Right renal pelvis (tissue), 4 donors: ENCODE data around the gene NUDT21. TPM values are rescaled to one million over a fixed set of nuclear protein-coding genes. Genes with fewer than 3 reads are reported as not detected.
"Not testable (repeated sequence)": the region's sequence is repeated elsewhere in the genome, so short reads cannot be mapped to it uniquely, and the experiment has no call there.

Source experiments
- DNase-seq, 4 donors: peaks; one replicate each; pipeline ENCODE4 v3.0.0-alpha.2; 2013; ENCODE audit warnings: low read depth in 4 of 4, low spot score in 3 of 4, missing footprints in 1 of 4
- polyA plus RNA-seq, 4 donors: library from polyadenylated mRNA; unstranded; fragments of 120-200 nt; gene quantifications; one replicate each; pipeline ENCODE4 v1.2.1, GENCODE V29; 2013; ENCODE audit not compliant: insufficient read length in 4 of 4

NUDT21 gene
- polyA plus RNA-seq, 4 donors = 116 to 146 (median 143) TPM

DNA sequence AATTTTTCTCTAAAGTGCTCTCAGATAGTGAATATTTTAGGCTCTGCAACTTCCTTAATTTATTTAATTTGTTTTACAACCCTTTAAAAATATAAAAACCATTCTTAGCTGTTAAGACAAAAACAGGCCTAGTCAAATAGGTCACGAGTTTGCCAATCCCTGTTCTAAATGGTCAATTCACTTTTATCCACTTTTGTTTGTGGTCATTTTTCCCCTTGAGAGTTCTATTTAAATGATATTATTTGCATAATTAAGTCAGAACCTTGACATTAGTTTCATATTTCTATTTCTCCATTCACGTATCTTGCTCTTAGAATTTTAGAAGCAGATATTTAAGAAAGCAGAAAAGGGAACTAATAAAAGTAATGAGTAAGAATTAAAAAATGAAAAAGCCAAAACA is 29.8 kb downstream of the NUDT21 start:
- no peak for DNase-seq

DNA sequence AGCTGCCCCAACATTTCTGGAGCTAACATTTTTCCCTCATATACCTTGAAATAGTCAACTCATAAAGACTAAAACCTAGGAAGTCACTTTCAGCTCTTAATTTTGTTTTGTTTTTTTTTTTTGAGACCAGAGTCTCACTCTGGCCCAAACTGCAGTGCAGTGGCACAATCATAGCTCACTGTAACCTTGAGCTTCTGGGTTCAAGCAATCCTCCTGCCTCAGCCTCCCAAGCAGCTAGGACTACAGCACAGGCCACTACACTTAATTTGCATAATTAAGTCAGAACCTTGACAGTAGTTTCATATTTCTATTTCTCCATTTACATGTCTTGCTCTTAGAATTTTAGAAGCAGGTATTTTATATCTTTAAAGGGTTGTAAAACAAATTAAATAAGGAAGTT is 30.5 kb downstream of the NUDT21 start:
- no peak for DNase-seq

GRCh38 chr16:56419740-56420548 is 31.2 kb downstream of the NUDT21 start:
- no peak for DNase-seq

- DNase-seq = no peak
These were observed 34.0 kb downstream of the NUDT21 start for GRCh38 chr16:56417138-56417537.

GRCh38 chr16:56415875-56416274 is 35.3 kb downstream of the NUDT21 start:
- no peak for DNase-seq

DNA sequence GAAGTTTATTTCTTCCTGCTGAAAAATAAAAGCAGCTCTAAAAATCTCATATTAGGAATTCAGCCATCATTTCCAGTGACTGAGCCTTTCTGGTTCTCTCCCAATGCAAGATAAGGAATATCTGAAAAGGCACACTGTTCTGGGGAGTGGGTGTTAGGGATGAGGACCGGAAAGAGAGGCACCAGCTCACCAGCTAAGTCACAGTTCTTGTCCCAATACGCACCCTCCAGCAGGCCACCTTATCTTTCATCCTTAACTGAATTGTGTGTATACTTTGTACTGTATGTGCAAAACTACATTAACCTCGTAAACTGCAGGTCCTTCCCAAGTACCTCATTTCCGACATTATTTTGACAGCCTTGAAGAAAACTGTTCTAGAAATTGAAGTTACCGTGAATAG is 36.8 kb downstream of the NUDT21 start:
- DNase-seq = no peak

- DNase-seq = no peak
These were observed 37.8 kb downstream of the NUDT21 start for GRCh38 chr16:56413381-56413780.

DNA sequence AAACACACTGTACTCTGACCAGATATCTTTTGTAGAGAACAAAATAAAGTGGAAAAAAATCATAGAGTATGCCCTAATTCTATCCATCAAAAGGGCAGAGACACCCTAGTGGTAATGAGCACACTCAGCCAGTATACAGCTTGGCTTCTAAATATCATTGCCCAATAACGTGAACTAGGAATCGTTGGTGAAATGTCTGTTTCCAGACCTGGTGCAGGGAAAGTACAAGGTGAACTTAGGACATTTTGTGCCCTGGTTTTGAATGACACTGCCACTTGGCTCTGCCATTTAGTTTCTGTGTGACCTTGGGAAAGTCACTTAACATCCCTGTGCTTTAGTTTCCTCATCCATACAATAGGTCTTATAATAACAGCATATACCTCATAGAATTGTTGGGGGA is 39.5 kb downstream of the NUDT21 start:
- no peak for DNase-seq

GRCh38 chr16:56411123-56411522 is 40.0 kb downstream of the NUDT21 start:
- DNase-seq = no peak

DNA sequence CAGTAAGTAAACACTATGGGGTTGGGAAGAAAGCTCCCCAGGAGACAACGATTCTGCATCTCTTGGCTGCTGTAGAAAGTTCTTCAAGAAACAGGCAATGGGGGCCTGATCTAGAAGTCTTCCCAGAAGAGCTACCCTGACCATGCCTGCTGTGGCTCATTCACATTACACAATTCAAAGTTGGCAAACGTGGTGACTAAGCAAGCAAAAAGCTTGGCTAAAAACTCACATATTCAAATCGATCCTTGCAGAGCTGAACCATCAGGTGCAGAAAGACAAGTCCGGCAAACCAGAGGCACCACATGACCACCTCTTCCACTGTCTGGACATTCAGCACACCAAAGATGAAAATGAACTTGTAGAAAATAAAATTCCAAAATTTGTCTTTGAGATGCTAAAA is 41.9 kb downstream of the NUDT21 start:
- DNase-seq = no peak

DNA sequence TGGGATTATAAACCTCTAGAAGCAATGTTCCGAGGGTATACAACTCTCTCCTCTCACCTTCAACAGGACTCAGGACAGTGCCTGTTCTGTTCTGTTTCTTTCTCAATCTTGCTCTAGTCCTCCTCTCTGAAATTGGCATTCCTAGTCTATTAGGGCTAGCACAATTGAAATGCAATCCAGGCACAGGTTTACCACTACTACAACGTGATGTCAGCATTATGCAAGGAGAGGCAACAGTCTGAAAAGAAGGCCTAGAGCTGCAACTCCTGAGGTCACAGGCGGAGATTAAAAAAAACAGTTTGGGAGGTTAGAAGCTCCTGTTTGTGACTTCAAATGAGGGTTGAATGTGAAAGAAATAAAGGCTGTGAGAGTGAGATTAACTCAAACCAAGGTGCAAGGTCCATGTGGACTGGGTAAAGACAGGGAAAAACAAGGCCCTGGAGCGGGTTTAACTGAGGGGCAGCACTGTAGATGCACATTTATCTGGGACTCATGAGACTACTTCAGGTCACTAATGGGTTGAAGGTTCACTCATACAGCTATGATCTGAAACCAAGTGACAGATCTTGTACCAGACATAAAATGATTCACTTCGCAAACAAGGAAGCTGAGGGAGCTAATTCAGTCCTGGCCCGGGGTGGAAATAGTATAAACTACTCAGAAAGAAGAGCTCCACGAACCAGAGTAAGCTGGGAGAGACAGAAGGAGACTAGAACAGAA is 42.6 kb downstream of the NUDT21 start:
- no peak for DNase-seq

DNA sequence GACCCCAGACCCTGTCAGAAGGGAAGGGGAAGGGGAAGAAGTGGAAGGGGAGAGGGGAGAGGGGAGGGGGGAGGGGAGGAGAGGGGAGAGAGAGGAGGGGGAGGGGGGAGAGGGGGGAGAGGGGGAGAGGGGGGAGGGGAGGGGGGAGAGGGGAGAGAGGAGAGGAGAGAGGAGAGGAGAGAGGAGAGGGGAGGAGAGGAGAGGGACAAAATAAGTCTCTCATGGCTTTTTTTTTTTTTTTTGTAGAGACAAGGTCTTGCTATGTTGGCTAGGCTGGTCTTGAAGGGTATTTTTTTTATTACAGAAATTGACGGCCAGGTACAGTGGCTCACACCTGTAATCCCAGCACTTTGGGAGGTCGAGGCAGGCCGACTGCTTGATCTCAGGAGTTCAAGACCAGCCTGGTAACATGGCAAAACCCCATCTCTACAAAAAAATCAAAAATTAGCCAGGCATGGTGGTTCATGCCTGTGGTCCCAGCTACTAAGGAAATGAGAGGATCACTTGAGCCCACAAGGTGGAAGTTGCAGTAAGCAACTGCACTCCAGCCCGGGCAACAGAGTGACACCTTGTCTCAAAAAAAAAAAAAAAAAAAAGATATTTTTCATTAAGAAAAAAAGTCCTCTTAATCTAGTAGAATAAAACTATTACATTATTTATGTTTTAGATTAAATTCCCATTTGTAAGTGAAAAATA is 45.0 kb downstream of the NUDT21 start:
- no peak for DNase-seq

DNA sequence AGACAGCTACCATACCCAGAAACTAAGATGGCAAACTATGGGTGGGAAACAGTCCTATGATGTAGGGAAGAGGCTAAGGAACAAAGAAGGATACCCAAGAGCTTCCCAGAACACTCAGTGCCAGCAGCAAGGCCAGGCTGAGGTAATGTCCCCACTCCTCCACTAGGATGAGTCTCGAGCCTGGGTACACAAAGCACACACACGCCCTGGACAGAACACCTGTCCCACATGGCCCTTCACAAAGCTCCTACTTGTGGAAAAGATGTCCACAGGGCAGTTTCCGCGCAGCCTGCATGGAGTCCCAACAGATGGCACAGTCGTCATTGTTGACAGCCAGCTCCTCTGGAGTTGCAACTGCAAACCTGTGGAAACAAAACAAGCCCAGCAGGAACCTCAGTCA is 49.6 kb downstream of the NUDT21 start:
- DNase-seq = no peak

GRCh38 chr16:56400458-56400857 is 50.7 kb downstream of the NUDT21 start:
- no peak for DNase-seq

GRCh38 chr16:56399486-56399885 is 51.6 kb downstream of the NUDT21 start:
- DNase-seq = no peak

- no peak for DNase-seq
These were observed 52.1 kb downstream of the NUDT21 start for GRCh38 chr16:56399047-56399446.

DNA sequence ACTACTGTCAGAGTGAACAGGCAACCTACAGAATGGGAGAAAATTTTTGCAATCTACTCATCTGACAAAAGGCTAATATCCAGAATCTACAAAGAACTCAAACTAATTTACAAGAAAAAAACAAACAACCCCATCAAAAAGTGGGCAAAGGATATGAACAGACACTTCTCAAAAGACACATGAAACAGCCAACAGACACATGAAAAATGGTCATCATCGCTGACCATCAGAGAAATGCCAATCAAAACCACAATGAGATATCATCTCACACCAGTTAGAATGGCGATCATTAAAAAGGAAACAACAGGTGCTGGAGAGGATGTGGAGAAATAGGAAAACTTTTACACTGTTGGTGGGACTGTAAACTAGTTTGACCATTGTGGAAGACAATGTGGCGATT is 54.4 kb downstream of the NUDT21 start:
- not testable (repeated sequence) for DNase-seq

DNA sequence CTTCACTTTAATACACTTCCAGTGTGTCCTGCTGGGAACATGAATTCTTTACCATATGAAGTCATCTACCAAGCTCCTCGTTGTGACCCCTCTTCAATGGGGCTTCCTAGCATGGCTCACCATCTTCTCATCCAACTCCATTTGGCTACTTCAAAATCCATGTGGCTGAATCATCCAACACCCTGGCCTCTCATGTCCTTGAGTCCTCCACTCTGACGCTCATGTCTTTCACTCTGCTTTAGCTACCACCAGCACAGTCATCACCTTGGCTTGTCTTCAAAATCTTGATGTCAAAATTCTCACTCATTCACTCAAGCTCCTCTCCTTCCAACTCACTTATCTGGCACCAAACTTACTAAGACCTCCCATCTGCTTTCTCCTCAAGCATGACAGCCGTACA is 61.6 kb downstream of the NUDT21 start:
- no peak for DNase-seq

DNA sequence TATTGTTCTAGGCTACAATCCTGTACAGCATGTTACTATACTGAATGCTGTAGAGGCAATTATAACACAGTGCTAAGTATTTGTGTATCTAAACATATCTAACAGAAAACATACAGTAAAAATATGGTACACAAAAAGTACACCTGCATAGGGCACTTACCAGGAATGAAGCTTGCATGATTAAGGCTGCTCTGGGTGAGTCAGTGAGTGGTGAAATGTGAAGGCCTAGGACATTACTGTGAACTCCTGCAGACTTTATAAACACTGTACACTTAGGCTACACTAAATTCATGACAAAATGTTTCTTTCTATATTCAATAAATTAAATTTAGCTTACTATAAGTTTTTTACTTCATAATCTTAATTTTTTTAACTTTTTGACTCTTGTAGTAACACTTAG is 62.9 kb downstream of the NUDT21 start:
- DNase-seq = no peak

GRCh38 chr16:56387396-56387795 is 63.7 kb downstream of the NUDT21 start:
- DNase-seq = no peak

GRCh38 chr16:56384074-56384721 is 66.9 kb downstream of the NUDT21 start:
- no peak for DNase-seq
